EL (cell line): Measurements from ENCODE around the gene PTBP3.
"Not testable (repeated sequence)": the region's sequence is repeated elsewhere in the genome, so short reads cannot be mapped to it uniquely, and the experiment has no call there.

ENCODE experiments used
- DNase-seq: peaks from one replicate; pipeline ENCODE4 v3.0.0-alpha.2; 2016

PTBP3 gene

DNA sequence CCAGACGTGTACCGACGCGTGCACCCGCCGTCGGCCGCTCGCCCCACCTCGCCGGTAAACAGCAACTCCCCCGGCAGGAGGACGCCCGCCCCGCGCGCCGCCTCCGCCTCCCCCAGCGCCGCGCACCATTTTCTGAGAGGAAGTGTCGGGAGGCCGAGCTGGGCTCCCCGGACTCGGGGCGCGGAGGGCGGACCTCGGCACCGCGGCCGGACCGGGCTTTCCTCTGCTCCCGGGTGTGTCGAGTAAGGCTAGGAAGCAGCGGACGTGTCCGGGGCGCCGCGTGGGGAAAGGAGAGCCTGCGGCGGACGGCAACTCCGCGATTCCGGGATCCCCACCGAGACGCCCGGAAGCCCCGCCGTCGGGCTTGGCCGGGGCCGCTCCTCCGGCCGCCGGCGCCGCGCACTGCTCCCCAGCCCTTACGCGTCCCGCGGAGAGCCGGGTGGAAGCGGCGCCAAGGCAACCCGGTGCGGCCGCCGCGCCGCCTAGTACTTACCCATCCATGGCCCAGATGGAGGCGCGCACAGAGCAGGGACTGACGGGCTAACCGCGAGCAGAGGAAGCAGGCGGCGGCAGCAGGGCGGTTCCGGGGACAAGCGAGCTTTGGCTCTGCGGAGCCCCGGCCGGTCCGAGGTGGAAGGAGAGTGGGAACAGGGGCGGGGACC is at the start of gene PTBP3:
PTBP3 (minus strand) TSS at position 643 of the 662 bp plus-strand sequence. CDS start 35,754 bp downstream, outside the sequence.
- peak; percentile 76 for DNase-seq

- no peak for DNase-seq
Observed at GRCh38 chr9:112382501-112383364, 49.3 kb upstream of the PTBP3 start.

GRCh38 chr9:112382066-112382465 is 48.6 kb upstream of the PTBP3 start:
- no peak for DNase-seq

DNA sequence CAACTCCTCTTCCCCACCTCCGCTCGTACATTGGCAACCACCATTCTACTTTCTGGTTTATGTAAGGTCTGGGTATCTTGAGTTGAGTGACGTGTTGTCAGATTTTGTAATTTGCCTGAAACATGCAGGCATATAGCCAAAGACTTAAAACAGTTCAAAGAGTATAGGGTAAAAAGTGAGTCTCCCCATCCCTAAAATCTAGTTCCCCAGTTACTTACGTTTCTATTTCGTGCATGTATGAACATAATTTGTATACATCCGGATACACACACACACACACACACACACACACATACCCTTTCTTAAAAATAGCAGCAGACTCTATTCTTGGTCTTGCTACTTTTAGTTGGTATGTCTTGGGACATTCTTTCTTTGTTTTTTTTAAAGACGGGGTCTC is 47.4 kb upstream of the PTBP3 start:
- no peak for DNase-seq

GRCh38 chr9:112380102-112380824 is 46.8 kb upstream of the PTBP3 start, which contains the start of gene HSDL2:
Gene HSDL2 (plus strand): TSS chr9:112380108. CDS start chr9:112380164, 56 bp downstream.
- DNase-seq: peak; percentile 11

GRCh38 chr9:112379177-112380101 is 46.0 kb upstream of the PTBP3 start:
- peak; percentile 99 for DNase-seq

GRCh38 chr9:112378328-112379176 is 45.1 kb upstream of the PTBP3 start:
- peak; percentile 15 for DNase-seq

DNA sequence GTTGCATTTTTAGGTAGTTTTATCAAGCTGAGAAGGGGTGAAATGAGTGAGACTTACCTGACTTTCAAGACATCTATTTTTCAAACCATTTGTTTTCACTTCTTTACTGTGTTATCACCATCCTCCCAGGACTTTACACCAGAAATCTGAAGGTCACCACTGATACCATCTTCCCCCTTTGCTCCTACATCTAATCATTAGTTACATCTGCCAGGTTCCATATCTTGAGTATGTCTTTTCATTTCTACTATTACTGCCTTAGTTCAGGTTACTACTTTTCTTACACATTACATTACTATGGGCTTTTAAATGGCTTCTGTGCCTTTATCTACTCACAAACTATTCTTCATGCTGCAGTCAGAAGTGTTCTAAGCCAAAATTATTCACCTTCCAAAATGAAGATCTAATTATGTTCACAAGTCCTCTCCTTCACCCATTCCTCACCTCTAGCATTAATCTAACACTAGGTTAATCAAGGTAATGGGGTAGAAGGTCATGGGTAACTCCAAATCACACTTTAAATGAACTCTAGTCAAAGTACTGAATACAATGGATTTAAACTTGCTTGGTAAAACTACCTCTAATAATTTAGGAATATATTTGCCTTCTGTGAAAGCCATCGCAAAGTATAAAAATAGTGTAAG is 44.4 kb upstream of the PTBP3 start:
- no peak for DNase-seq

- DNase-seq: peak; percentile 8
Observed at GRCh38 chr9:112377087-112377486, 43.7 kb upstream of the PTBP3 start.

DNA sequence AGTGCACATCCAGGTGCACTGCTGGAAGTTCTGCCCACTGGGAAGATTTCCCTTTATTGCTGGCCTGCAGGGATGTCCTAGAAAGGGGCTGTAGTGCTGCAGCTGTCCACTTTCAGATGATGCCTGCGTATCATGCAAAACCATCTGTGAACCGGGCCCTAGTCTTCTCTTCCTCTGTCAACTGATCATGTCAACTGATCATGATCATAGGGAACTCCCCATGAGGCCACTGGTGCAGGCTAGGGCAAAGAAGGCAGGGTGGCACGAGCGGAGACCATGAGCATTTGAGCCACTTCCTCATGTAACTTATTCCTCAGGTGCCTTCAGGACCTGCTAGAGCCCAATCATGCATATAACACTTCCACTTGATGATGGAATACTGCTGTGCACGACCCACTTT is 41.9 kb upstream of the PTBP3 start:
- DNase-seq: no peak

DNA sequence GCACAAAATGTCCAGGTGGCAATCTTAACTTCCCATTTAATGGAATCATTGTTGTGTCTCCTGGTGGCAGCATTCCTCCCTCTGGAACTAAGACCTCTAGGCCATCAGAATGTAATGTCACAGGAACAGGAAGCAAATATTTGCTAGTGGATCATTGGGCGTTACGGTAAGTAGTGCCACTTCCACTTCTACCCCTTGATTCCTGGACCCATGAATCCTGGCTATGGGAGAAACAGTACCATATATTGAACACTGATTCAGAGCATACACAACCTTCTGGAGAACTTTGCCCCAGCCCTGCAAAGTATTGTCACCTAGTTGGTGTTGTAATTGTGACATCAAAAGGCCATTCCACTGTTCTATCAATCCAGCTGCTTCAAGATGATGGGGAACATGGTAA is 40.8 kb upstream of the PTBP3 start:
- not testable (repeated sequence) for DNase-seq

GRCh38 chr9:112373666-112374065 is 40.2 kb upstream of the PTBP3 start:
- DNase-seq: not testable (repeated sequence)

GRCh38 chr9:112371060-112371459 is 37.6 kb upstream of the PTBP3 start:
- no peak for DNase-seq

- DNase-seq: no peak
Observed at GRCh38 chr9:112369817-112370216, 36.4 kb upstream of the PTBP3 start.

DNA sequence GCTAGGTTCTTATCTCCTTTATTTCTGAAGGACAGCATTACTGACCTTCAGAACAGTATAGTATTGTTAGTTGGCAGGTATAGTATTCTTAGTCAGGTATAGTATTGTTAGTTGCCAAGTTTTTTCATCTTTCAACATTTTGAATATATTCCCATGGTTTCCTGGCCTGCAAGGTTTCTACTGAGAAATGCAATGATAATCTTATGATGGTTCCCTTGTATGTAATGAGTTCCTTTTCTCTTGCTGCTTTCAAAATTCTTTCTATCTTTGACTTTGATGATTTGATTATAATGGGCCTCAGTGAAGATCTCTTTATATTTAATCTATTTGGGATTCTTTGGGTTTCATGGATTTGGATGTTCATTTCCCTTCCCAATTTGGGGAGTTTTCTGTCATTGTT is 34.0 kb upstream of the PTBP3 start:
- DNase-seq: no peak

DNA sequence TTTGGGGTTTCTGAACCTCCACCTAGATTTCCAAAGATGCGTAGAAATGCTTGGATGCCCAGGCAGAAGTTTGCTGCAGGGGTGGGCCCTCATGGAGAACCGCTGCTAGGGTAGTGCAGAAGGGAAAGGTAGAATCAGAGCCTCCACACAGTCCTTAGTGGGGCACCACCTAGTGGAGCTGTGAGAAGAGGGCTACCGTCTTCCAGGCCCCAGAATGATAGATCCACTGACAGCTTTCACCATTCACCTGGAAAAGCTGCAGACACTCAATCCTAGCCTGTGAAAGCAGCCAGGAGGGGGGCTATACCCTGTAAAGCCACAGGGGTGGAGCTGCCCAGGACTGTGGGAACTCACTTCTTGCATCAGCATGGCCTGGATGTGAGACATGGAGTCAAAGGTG is 33.2 kb upstream of the PTBP3 start:
- DNase-seq: no peak

DNA sequence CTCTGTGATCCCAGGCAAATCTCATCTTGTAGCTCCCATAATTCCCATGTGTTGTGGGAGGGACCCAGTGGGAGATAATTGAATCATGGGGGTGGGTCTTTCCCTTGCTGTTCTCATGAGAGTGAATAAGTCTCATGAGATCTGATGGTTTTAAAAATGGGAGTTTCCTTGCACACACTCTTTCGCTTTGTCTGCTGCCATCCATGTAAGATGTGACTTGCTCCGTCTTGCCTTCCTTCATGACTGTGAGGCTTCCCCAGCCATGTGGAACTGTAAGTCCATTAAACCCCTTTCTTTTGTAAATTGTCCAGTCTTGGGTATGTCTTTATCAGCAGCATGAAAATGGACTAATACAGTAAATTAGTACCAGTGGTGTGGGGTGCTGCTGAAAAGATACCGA is 31.8 kb upstream of the PTBP3 start:
- not testable (repeated sequence) for DNase-seq

DNA sequence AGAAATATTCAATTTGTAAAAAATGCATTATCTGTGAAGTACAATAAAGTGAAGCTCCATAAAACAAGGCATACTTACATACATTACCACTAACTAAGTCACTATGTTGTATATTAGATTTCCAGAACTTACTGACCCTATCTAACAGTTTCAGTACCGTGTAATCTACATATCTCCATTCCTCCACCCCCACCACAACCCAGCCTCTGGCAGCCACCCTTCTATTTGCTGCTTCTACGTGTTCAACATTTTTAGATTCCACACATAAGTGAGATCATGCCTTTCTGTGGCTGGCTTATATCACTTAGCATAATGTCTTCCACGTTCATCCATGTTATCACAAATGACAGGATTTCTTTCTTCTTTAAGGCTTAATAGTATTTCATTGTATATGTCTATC is 31.3 kb upstream of the PTBP3 start:
- no peak for DNase-seq

DNA sequence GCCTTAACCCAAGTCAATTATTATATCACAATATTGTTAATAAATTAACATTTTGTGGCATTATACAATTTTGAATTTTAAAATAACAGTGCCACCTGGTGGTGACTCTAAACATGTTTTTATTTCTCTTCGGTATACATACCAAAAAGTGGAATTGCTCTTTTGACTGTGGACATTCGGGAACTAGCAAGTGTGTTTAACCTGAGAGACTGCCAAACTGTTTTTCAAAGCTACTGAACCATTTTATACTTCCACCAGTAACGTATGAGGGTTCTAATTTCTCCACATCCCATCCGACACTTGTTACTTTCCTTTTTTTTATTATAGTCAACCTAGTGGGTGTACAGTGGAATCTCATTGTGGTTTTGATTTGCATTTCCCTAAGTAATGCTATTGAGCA is 28.2 kb upstream of the PTBP3 start:
- DNase-seq: peak; percentile 50

- peak; percentile 45 for DNase-seq
Observed at GRCh38 chr9:112360047-112360804, 26.8 kb upstream of the PTBP3 start.
